ENCODE measurements around the gene YBEY.
"Not testable (repeated sequence)": the region's sequence is repeated elsewhere in the genome, so short reads cannot be mapped to it uniquely, and the experiment has no call there.

Gene YBEY

DNA sequence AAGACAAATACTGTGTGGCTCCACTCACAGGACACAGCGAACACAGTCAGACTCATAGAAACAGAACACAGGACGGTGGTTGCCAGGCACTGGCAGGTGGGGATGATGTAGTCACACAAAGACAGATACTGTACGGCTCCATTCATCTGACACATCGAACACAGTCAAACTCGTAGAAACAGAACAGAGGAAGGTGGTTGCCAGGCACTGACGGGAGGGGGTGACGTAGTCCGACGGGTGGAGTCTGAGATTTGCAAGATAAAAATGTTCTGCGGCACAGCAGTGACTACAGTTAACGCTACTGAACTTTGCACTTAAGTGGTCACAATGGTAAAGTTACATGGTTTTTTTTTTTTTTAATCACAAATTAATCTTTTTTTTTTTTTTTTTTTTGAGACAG is 18.8 kb downstream of the YBEY start:
- DNase-seq (ENCODE audit: low read depth), result no peak

DNA sequence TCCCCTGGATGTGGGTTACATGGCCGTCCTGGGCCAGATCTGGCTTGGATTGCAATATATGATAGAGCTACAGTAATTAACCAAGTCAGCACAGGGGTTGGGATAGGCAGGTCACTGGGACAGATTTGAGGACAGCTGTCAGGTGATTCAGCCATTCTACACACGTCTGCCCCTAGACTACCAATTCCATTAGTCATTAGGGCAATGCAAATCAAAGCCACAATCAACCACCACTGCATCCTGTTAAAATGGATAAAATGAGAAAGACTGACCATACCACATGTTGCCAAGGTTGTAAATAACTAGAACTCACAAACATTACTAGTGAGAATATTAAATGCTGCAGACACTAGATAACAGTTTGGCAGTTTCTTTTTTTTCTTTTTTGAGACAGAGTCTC is 21.5 kb downstream of the YBEY start:
- DNase-seq (ENCODE audit: low read depth), result no peak

DNA sequence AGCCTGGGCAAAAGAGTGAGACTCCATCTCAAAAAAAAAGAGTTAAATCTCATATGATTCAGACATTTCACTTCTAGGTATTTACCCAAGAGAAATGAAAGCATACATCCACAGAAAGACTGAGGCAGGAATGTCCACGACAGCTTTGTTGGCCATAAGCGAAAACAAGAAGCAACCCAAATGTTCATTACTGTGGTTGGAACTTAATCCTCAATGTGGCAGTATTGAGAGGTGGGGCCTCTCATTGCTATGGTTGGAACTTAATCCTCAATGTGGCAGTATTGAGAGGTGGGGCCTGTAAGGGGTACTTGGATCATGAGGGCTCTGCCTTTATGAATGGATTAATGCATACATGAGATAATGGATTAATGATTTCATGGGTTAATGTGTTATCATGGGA is 22.3 kb downstream of the YBEY start:
- DNase-seq (ENCODE audit: low read depth), result no peak

DNA sequence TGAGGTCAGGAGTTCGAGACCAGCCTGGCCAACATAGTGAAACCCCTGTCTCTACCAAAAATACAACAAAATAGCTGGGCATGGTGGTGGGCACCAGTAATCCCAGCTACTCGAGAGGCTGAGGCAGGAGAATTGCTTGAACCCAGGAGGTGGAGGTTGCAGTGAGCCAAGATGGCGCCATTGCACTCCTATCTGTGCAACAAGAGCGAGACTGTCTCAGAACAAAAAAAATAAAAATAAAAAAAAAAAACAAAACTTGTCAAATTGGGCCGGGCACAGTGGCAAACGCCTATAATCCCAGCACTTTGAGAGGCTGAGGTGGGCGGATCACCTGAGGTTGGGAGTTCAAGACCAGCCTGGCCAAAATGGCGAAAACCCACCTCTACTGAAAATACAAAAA is 24.1 kb downstream of the YBEY start:
- not testable (repeated sequence) for DNase-seq (ENCODE audit: low read depth)

DNA sequence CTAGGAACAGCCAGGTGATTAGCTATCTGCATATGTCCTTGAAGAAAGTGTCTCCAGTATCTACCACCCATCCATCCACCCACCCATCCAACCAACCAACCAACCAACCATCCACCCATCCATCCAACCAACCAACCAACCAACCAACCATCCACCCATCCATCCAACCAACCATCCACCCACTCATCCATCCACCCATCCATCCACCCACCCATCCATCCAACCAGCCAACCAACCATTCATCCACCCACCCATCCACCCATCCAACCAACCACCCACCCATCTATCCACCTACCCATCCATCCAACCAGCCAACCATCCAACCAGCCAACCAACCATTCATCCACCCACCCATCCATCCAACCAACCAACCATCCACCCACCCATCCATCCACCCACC is 25.4 kb downstream of the YBEY start:
- no peak for DNase-seq (ENCODE audit: low read depth)

DNA sequence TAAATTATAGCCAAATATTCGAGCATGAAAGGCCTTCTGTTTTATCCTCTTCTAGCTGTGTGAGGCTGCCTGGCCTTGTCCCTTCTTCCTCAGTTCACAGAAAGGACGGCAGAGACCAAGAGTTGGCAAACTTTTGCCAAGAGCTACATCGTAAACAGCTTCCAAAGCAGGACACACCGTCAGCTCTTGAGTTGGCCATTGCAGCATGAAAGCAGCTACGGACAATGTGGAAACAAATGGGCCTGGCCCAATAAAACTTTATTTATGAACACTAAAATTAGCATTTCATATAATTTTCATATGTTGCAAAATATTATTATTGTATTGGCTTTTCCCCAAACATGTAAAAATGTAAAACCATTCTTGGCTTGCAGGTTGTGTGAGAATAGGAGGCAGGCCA is 26.8 kb downstream of the YBEY start:
- DNase-seq (ENCODE audit: low read depth), result no peak

DNA sequence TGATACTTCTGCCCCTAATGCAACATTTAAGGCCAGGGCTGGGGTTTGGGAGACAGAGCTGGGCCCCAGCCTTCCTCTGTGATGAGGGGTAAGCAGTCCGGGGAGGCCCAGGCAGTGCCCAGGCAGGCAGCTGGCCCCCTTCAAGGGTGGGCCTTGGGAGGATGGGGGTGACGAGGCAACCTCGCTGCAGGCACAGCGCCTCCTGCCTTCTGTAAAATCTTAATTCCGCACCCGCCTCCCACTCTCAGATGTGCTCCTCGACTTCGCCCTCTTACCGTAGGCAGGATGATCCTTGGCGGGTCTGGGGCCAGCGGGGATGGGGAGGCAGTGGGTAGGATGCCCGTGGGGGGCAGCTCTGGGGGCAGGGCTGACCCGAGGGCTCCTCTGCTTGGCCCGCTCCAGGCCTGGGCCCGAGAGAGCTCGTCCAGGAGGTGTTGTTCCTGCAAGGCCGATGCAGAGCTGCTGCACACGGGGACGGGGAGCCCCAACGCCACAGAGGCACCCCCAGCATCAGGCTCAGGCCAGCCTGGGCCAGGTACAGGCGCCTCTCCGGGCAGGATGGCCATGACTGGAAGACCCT is 28.4 kb downstream of the YBEY start:
- DNase-seq (ENCODE audit: low read depth), result no peak

DNA sequence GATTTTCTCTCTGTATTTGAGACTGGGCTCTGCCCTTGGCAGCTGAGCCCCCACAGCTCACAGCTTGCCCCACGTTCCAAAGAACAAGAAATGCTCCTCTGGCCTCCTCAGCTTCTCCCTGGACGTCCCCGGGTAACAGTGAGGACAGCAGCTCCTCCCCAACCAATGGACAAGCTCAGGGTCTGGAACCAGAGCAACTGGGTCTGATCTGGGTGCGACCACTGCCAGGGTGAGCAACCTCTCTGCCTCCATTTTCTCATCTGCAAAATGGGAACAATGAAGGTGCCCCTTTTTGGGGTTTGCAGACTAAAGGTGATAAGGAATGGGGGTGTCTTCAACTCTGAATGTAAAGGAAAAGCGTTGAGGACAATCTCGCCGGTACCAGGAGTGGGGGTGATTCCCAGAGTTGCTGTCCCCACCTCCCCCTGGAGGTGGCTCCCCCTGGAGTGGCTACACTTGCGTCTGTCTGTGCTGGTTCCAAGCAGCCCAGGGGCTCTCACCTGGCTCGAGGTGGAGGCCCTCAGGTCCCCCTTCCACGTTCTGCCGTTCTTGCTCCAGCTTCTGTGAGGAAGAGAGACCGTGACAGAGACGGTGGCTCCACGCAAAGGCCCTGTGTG is 30.7 kb downstream of the YBEY start:
- no peak for DNase-seq (ENCODE audit: low read depth)

DNA sequence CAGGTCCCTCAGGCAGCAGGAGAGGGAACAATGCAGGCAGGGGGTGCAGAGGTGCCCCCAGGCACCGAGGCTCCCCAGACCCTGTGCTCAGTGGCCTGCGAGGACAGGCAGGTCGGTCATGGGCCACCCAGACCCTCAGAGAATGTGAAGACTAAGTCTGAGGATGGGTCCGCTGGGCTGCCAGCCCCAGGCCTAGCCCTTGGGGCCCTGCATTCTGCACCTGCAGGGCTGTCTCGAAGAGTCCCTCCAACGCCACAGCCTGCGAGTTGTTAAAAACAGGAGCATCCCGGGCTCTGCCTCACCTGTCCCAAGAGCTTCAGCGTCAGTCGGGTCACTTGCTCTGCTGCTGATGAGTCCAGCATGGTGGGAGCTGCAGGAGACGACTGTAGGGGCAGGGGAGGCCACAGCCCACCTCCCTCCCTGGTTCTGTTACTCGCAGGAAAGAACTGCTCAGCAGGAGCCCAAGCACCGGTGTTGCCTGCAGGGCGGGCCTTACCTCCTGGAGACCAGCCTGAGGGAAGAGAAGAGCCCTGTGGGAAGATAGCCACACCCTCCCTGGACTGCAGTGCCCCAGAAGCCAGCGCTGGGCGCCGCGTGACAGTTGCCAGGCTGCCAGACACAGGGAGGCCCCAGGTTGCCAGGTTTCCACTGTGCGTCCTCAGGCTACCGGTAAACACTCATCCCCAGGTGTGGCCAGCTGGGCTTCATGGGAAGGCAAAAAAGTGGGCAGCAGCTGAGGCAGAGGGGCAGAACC is 31.7 kb downstream of the YBEY start:
- no peak for DNase-seq (ENCODE audit: low read depth)

DNA sequence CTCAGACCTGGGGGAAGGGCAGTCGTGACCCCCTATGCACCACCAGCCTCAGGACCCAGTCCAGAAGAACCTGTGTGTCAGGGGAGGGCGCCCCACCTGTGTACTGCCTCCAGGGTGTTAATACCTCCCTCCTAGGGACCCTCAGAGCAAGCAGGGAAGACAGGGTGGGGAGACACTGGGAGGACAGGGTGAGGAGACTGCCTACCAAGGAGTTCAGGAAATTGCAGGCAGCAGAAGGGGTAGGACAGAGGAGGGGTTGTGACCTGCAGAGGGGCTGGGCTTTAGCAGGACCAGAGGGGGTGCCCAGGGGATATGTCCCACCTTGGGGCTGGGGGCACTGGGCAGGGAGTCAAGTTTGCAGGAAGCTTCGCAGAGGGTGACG is 32.3 kb downstream of the YBEY start:
- no peak for DNase-seq (ENCODE audit: low read depth)

DNA sequence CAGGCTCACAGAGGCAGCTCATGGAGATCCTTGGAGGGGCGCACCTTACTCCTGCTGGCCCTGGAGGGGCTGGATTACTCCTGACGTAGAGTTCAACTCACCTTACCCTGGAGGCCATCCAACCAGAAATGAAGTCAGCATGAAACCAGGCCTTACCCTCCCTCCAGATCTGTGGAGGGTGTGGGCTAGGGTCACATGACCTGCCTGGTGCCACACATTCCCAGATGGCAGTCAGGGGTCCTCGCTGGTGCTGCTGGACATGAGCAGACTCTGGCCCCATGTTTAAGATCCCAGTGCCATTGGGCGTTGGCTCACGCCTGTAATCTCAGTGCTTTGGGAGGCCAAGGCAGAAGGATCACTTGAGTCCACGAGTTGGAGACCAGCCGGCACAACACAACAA is 33.0 kb downstream of the YBEY start:
- no peak for DNase-seq (ENCODE audit: low read depth)

DNA sequence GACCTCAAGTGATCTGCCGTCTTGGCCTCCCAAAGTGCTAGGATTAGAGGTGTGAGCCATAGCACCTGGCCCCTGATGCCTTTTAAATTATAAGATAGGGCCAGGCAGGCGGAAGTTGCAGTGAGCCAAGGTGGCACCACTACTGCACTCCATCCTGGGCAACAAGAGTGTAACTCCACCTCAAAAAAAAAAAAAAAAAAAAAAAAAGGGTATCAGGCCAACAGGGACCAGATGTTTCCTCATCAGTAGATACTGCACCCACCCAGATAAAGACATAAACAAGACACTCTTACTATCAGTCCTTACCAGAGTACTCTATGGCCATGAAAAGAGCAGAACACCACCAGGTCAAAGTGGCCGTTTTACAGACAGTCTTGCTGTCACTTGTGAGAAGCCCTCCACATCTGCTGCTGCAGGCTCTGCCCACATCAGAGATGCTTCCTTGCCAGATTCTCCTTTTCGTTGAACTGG is 34.2 kb downstream of the YBEY start:
- DNase-seq (ENCODE audit: low read depth), result no peak

DNA sequence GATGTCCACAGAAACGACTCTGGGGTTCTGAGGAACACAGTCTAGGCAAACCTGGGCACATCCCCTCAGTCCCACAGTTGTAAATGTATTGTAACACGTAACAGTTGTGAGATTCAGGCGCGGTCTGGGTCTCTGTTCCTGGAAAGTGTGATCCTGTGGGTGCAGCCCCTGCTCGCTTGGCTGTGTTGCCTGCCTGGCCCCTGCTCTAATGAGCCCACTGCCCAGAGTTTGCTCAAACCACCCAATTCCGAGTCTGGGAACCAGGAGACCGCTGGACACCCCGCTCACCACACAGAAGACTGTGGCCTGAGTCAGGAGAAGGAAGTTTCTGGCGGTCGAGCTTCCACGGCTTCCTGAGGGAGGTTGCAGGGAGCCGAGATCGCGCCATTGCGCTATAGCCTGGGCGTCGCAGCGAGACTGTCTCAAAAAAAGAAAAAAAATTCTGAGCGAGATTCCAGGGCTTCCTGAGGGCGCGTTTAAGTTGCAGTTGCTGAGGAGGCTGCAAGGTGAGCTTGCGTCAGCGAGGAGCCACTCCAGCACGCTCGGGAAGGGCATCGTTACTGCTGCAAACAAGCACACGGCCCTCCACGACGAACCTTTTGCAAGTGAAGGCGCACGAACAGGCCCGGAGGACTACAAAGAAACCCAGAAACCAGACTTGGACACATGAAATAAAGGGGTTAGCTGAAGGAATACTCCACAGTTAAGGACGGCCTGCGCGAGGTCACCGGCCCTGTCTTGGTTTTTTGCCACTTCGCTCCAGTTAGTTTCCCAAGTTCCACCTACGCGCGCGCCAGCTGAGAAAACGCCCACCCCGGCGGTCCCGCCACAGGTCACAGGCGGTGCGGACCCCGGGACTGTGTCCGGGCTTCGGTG is 36.4 kb downstream of the YBEY start:
- no peak for DNase-seq (ENCODE audit: low read depth)

DNA sequence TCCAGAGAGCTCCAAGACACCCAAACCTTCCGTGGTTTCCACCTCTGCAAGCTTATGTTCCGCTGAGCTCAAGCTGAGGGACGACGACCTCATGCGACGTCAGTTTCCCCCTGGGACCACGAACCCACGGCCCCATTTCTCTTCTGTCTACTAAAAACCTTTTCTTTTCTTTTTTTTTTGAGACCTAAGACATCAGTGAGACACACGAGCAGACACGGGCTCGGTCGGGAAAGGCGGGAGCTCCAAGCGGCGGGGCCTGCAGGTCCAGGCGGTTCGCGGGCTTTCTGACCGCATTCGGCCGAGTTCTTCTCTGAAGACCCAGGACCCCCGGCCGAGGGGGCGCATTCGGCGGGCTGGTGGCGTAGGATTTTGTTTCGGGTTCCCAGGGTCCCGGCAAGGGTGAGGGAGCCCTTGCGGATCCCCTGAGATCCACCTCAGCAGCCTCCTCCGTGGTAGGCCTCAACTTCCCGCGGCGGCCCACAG is 37.1 kb downstream of the YBEY start:
- no peak for DNase-seq (ENCODE audit: low read depth)

DNA sequence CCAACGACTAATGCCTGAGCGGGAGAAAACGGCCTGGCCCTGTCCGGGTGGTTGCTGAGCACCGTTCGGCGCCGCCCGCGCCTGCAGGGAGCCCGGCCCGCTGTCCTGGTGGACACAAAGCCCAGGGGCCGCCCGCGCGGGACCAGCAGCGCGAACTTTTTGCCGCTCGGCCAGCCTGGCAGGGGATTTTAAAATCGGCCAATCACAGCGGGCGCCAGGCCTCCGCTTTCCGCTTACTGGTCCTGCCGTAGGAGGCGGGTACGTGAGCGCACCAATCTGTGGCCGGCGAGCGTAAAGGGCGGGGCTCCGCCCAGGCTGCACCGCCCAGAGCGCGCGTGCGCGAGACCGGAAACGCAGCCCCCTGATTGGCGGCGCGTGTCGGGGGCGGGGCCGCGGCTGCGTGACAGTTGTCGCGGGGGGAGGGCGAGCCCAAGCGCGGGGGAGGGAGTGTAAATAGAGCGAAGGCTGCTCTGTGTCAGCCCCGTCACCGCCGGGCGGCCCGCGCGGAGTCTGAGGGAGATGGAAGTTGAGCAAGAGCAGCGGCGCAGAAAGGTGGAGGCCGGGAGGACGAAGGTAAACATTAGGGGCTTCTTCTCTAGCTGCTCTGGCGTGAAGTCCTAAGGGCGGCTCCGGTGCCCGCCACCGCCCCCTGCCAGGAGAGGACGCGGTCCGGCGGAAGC is 37.7 kb downstream of the YBEY start, which contains the start of the genes C21orf58 and PCNT:
TSS of gene C21orf58 (minus strand) at position 161 of the 680 bp plus-strand sequence. CDS start 1,132 bp downstream, outside the sequence.
TSS of gene PCNT (plus strand) at position 447 of the 680 bp plus-strand sequence. CDS start at position 520, 73 bp downstream.
- peak; percentile 94 for DNase-seq (ENCODE audit: low read depth)

DNA sequence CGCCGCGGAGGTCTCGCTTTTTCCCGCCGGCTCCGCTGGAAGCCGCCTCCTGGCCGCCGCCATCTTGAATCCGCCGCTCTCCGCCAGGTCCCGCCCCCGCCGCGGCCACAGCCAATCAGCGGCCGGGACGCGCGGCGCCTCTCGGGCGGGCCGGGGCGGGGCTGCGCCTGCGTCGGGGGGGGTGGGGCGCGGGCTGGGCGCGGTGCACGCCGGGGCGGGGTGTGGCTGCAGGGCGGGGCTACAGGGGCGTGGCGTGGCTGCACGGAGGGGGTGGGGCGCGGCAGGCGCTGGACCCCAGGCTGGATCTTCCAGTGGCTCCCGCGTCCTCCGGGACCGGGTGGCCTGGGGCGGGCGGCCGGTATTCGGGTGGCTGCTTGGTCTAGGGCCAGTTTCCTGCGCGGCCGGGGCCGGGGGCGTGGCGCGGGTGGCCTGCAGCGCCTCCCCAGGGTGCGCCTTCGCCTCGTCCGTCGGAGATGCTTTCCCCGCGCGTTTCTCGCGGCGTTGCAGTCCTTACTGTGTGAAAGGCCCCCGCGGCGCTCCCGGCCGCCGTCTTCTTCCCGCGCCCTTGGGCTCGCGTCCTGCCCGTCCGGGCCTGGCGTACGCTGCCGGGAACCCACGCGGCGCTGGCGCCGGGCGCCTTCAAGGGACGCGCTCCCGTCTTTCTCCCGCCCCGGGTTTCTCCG is 38.4 kb downstream of the YBEY start:
- DNase-seq (ENCODE audit: low read depth), result peak; percentile 80

DNA sequence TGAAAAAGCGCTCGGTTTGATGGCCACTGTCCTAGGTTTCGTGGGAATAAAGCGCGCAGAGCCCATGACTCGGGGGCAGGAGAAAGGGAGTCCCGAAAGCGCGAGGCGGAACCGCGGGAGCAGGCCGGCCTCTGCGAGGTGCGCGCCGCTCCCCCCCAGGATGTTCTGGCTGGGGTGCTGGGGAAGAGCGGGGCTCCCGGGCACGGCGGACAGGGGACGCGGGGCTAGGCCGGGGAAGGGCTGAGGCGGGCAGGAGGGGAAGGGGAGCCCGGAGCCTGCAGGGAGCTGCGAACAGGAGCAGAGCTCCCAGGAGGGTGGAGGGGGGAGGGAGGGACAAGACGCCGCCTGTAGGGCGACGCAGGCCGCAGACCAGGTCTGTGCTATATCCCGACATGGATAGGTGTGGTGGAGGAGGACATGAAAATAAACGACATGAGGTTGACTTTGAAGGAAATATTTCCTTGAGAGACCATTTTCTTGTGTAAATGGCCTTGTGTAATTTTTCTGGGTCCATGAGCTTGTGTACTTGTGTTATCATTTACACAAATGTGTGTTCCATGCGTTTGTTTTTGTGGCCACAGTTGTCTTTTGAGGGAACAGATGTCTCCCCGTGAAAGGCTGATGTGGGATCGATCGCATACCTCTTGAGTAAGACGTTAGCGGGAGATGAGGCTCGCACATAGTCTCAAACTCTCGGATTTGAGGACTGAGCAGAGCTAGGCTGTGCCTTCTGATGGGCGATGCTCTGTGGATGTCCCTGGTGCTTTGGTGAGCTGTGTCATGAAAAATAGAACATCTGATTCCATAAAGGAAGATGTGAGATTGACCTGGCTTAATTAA is 39.2 kb downstream of the YBEY start:
- peak; percentile 15 for DNase-seq (ENCODE audit: low read depth)

DNA sequence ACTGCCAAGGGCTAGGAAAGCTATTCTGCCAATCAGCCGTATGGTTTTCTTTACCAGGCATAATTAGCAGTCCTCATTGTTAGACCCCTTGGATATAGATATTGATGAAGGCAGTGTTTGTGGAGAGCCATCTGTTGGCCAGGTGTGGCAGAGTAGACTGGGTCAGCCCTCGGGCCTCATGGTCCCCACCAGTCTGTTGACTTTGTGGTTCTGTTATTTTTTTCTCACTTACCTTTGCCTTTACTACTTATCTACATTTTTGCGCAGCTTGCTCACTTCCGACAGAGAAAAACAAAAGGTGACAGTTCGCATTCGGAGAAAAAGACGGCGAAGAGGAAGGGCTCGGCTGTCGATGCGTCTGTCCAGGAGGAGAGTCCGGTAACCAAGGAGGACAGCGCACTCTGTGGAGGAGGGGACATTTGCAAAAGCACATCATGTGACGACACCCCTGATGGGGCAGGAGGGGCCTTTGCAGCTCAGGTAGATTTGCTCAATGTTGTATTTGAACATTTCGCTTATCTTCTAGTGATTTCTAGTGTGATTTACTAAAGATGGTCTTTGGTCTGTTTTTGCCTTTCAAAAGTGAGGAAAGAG is 40.1 kb downstream of the YBEY start:
- DNase-seq (ENCODE audit: low read depth), result no peak

DNA sequence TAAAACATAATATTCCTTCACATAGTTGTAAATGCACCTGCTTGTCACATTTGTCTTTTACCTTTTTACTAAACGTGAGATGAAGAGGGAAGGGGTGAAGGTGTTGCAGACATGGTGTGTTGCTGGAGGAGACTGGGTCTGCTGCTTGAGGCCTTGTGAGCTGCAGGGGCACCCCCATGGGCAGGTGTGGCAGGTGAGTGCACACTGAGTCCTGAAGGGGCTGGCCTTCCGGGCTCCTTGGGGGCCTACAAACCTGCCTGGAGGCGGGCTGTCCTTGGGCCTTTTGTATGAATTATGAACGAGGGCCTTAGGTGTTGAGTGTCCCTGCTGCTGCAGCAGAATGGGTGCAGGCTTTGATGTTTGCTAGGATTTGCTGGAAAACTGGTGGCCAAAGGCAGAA is 41.6 kb downstream of the YBEY start:
- DNase-seq (ENCODE audit: low read depth), result no peak

DNA sequence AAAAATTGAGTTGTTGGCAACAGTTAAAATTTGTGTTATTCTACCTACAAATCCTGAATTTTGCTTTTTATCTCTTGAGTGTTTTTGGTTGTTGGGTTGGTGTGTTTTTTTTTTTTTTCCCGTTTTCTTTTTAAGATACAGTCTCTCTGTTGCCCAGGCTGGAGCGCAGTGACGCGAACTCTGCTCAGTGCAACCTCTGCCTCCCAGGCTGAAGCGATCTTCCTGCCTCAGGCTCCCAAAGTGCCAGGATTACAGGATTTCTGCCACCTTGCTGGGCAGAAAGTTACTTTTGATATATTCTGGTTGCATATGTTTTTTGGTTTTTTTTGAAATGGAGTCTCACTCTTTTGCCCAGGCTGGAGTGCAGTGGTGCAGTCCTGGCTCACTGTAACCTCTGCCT is 42.0 kb downstream of the YBEY start:
- no peak for DNase-seq (ENCODE audit: low read depth)

All from stimulated activated CD8-positive, alpha-beta memory T cell treated with anti-CD3 and anti-CD28 coated beads, Interleukin-4, amount 100 ng/mL, for 24 hours (primary cell).